ES-I3 (cell line): ENCODE data around the gene TACR2.

Experiments
- H3K36me3 ChIP-seq: 2 replicates; pipeline ENCODE4 v1.6.1; 2013; ENCODE audit warnings: mild to moderate bottlenecking, low read length, control low read depth, moderate library complexity; ENCODE audit not compliant: insufficient read depth
- H3K4me1 ChIP-seq: 2 replicates; pipeline ENCODE4 v1.6.1; 2013; ENCODE audit warnings: mild to moderate bottlenecking, control low read depth, low read length; ENCODE audit not compliant: insufficient read depth
- H3K9ac ChIP-seq: 2 replicates; pipeline ENCODE4 v1.6.1; 2013; ENCODE audit warnings: low read depth, mild to moderate bottlenecking, low read length, moderate library complexity
- H3K9me3 ChIP-seq: 2 replicates; pipeline ENCODE4 v1.6.1; 2013; ENCODE audit warnings: mild to moderate bottlenecking, low read length, moderate library complexity; ENCODE audit not compliant: control insufficient read depth, insufficient read depth

The TACR2 gene

GRCh38 chr10:69407621-69408301 is 9.0 kb downstream of the TACR2 start:
- H3K9ac ChIP-seq = no peak overlapping the region
- peaks cover 20% of the 10 kb centered on the region; the same call in 1 of the 2 replicates for H3K4me1 ChIP-seq
- H3K9me3 ChIP-seq = no peaks in the 10 kb centered on the region
- no peaks in the 10 kb centered on the region for H3K36me3 ChIP-seq

- Histone ChIP-seq H3K9me3 (no peaks in the 10 kb centered on the region), H3K4me1 (peaks cover 20% of the 10 kb centered on the region; the same call in 1 of the 2 replicates), H3K9ac (no peak overlapping the region; the same call in 1 of the 2 replicates), H3K36me3 (no peaks in the 10 kb centered on the region)
These were observed 9.7 kb downstream of the TACR2 start for GRCh38 chr10:69406816-69407580.

- Histone ChIP-seq H3K9ac (no peak overlapping the region; the same call in 1 of the 2 replicates), H3K9me3 (no peaks in the 10 kb centered on the region), H3K36me3 (peaks cover 3% of the 10 kb centered on the region; the same call in 1 of the 2 replicates), H3K4me1 (peaks cover 20% of the 10 kb centered on the region; the same call in 1 of the 2 replicates)
These were observed 10.4 kb downstream of the TACR2 start for GRCh38 chr10:69406302-69406811.

- Histone ChIP-seq H3K4me1 (peaks cover 20% of the 10 kb centered on the region; the same call in 1 of the 2 replicates), H3K9me3 (no peaks in the 10 kb centered on the region), H3K9ac (no peak overlapping the region), H3K36me3 (peaks cover 11% of the 10 kb centered on the region)
These were observed 11.5 kb downstream of the TACR2 start for GRCh38 chr10:69405221-69405620.

- no peaks in the 10 kb centered on the region for H3K9me3 ChIP-seq
- H3K36me3 ChIP-seq = peaks cover 12% of the 10 kb centered on the region
- peaks cover 20% of the 10 kb centered on the region; the same call in 1 of the 2 replicates for H3K4me1 ChIP-seq
- no peak overlapping the region for H3K9ac ChIP-seq
These were observed 11.9 kb downstream of the TACR2 start for GRCh38 chr10:69404786-69405185.

- Histone ChIP-seq H3K36me3 (peaks cover 16% of the 10 kb centered on the region), H3K4me1 (peaks cover 20% of the 10 kb centered on the region; the same call in 1 of the 2 replicates), H3K9me3 (no peaks in the 10 kb centered on the region), H3K9ac (no peak overlapping the region)
These were observed 13.2 kb downstream of the TACR2 start for GRCh38 chr10:69403519-69403918.

- Histone ChIP-seq H3K9ac (no peak overlapping the region), H3K9me3 (no peaks in the 10 kb centered on the region), H3K4me1 (peaks cover 20% of the 10 kb centered on the region; the same call in 1 of the 2 replicates), H3K36me3 (peaks cover 18% of the 10 kb centered on the region)
These were observed 13.7 kb downstream of the TACR2 start for GRCh38 chr10:69403066-69403465.

- Histone ChIP-seq H3K36me3 (peaks cover 18% of the 10 kb centered on the region), H3K4me1 (peaks cover 14% of the 10 kb centered on the region; the same call in 1 of the 2 replicates), H3K9me3 (no peaks in the 10 kb centered on the region), H3K9ac (no peak overlapping the region)
These were observed 14.3 kb downstream of the TACR2 start for GRCh38 chr10:69402386-69402785.

GRCh38 chr10:69401416-69401815 is 15.3 kb downstream of the TACR2 start:
- Histone ChIP-seq H3K9ac (no peak overlapping the region), H3K9me3 (no peaks in the 10 kb centered on the region), H3K36me3 (peaks cover 19% of the 10 kb centered on the region), H3K4me1 (peaks cover 6% of the 10 kb centered on the region; the same call in 1 of the 2 replicates)

- H3K4me1 ChIP-seq = peaks cover 6% of the 10 kb centered on the region; the same call in 1 of the 2 replicates
These were observed 15.8 kb downstream of the TACR2 start for GRCh38 chr10:69400936-69401335.

GRCh38 chr10:69398466-69398865 is 18.3 kb downstream of the TACR2 start:
- peaks cover 40% of the 10 kb centered on the region for H3K36me3 ChIP-seq
- H3K9ac ChIP-seq = no peak overlapping the region
- no peaks in the 10 kb centered on the region for H3K4me1 ChIP-seq
- no peaks in the 10 kb centered on the region for H3K9me3 ChIP-seq

More at GRCh38 chr10:69400936-69401335, 15.8 kb downstream of the TACR2 start:
- no peak overlapping the region for H3K9ac ChIP-seq
- no peaks in the 10 kb centered on the region for H3K9me3 ChIP-seq
- peaks cover 21% of the 10 kb centered on the region for H3K36me3 ChIP-seq

- Histone ChIP-seq H3K9ac (no peak overlapping the region), H3K36me3 (peaks cover 43% of the 10 kb centered on the region), H3K9me3 (no peaks in the 10 kb centered on the region), H3K4me1 (no peaks in the 10 kb centered on the region)
These were observed 18.7 kb downstream of the TACR2 start for GRCh38 chr10:69397972-69398371.

GRCh38 chr10:69394020-69394419 is 22.7 kb downstream of the TACR2 start:
- peaks cover 42% of the 10 kb centered on the region for H3K36me3 ChIP-seq
- no peaks in the 10 kb centered on the region for H3K9me3 ChIP-seq
- no peak overlapping the region for H3K9ac ChIP-seq
- H3K4me1 ChIP-seq = peaks cover 20% of the 10 kb centered on the region

GRCh38 chr10:69392481-69393000 is 24.2 kb downstream of the TACR2 start:
- Histone ChIP-seq H3K9ac (no peak overlapping the region), H3K9me3 (no peaks in the 10 kb centered on the region), H3K36me3 (peaks cover 45% of the 10 kb centered on the region; the same call in 1 of the 2 replicates), H3K4me1 (peaks cover 20% of the 10 kb centered on the region)
